Colonic mucosa (tissue), 4 donors: ENCODE data around the gene EXOC3L1. TPM values are rescaled to one million over a fixed set of nuclear protein-coding genes. Genes with fewer than 3 reads are reported as not detected.

Experiments used
- DNase-seq: peaks from one replicate; pipeline ENCODE4 v3.0.0-alpha.2; 2020
- H3K27ac ChIP-seq: fragments of 200-600 bp; one replicate; pipeline ENCODE4 v1.8.0; 2021
- H3K27me3 ChIP-seq: fragments of 200-600 bp; one replicate; pipeline ENCODE4 v1.8.0; 2021
- H3K36me3 ChIP-seq: fragments of 200-600 bp; one replicate; pipeline ENCODE4 v1.8.0; 2021
- H3K4me1 ChIP-seq: fragments of 200-600 bp; one replicate; pipeline ENCODE4 v1.8.0; 2021; ENCODE audit warnings: mild to moderate bottlenecking
- H3K4me3 ChIP-seq: fragments of 200-600 bp; one replicate; pipeline ENCODE4 v1.8.0; 2021
- H3K9ac ChIP-seq, 2 donors: one replicate each; pipeline ENCODE4 v1.7.0; 2013; ENCODE audit warnings: control low read depth in 2 of 2, low read depth in 2 of 2, low read length in 2 of 2
- H3K9me3 ChIP-seq: fragments of 200-600 bp; one replicate; pipeline ENCODE4 v1.8.0; 2021
- CTCF ChIP-seq: fragments of 200-600 bp; IDR thresholded peaks from one replicate; pipeline ENCODE4 v1.8.0; 2022; ENCODE audit warnings: antibody characterized with exemption, mild to moderate bottlenecking
- intact Hi-C: fragments of 100-400 bp; cut with DNase I; formaldehyde crosslinking; loops from one replicate; pipeline ENCODE4 v1.14.1; 2022
- total RNA-seq, 2 donors: library from RNA; stranded (reverse); fragmentation: NEBNext Ultra II Directional in 1 of 2; extraction: Animal tissue kit (Norgen Biotek cat#: 25700) in 1 of 2; gene quantifications; one replicate each; pipeline ENCODE4 v1.2.1, GENCODE V29; 2021
- donor health status: healthy.
- donor health status: DM: no; HTN: no; CAD: no.
- donor health status: DM: no; HTN: no; CAD: no.

The EXOC3L1 gene
- total RNA-seq, 2 donors from 2014 or later = 2.3 to 4.6 TPM

GRCh38 chr16:67169642-67170167 is 20.2 kb downstream of the EXOC3L1 start:
- intact Hi-C loops = no loop called here
- peak; percentile 58 for DNase-seq
- peak overlapping the region; percentile 28 to 72 for H3K9ac ChIP-seq
- no peaks in the 10 kb centered on the region for H3K9me3 ChIP-seq
- H3K36me3 ChIP-seq = no peaks in the 10 kb centered on the region
- H3K27me3 ChIP-seq = peaks cover 18% of the 10 kb centered on the region
- H3K4me1 ChIP-seq = peaks cover 24% of the 10 kb centered on the region
- peak overlapping the region; percentile 38 for H3K27ac ChIP-seq
- H3K4me3 ChIP-seq = peak overlapping the region; percentile 34
- TF ChIP-seq CTCF = peak; percentile 63

GRCh38 chr16:67169011-67169451 is 20.9 kb downstream of the EXOC3L1 start:
- no peak overlapping the region for H3K27ac ChIP-seq

GRCh38 chr16:67167588-67167987 is 22.3 kb downstream of the EXOC3L1 start:
- DNase-seq = no peak
- H3K27ac ChIP-seq = no peak overlapping the region
- H3K4me1 ChIP-seq = peaks cover 27% of the 10 kb centered on the region
- H3K9me3 ChIP-seq = no peaks in the 10 kb centered on the region
- intact Hi-C loops = no loop called here
- no peak overlapping the region for H3K4me3 ChIP-seq
- H3K36me3 ChIP-seq = no peaks in the 10 kb centered on the region
- H3K9ac ChIP-seq = no peak overlapping the region
- no peak for TF ChIP-seq CTCF
- H3K27me3 ChIP-seq = peaks cover 31% of the 10 kb centered on the region

More at GRCh38 chr16:67169011-67169451, 20.9 kb downstream of the EXOC3L1 start:
- H3K36me3 ChIP-seq = no peaks in the 10 kb centered on the region
- intact Hi-C loops = no loop called here
- peak; percentile 28 for DNase-seq
- peak overlapping the region in 1 of 2 donors; percentile 72 for H3K9ac ChIP-seq
- H3K4me3 ChIP-seq = no peak overlapping the region
- H3K27me3 ChIP-seq = peaks cover 20% of the 10 kb centered on the region
- peaks cover 22% of the 10 kb centered on the region for H3K4me1 ChIP-seq
- no peaks in the 10 kb centered on the region for H3K9me3 ChIP-seq
- no peak for TF ChIP-seq CTCF

GRCh38 chr16:67166598-67167168 is 23.3 kb downstream of the EXOC3L1 start:
- Histone ChIP-seq H3K36me3 (no peaks in the 10 kb centered on the region), H3K4me1 (peaks cover 27% of the 10 kb centered on the region), H3K9ac (no peak overlapping the region), H3K27me3 (peaks cover 31% of the 10 kb centered on the region), H3K9me3 (no peaks in the 10 kb centered on the region), H3K4me3 (no peak overlapping the region), H3K27ac (no peak overlapping the region)
- no peak for TF ChIP-seq CTCF
- DNase-seq = no peak
- intact Hi-C loops = no loop called here

- Histone ChIP-seq H3K9ac (no peak overlapping the region), H3K27ac (no peak overlapping the region), H3K4me1 (peaks cover 27% of the 10 kb centered on the region), H3K36me3 (no peaks in the 10 kb centered on the region), H3K4me3 (no peak overlapping the region), H3K9me3 (no peaks in the 10 kb centered on the region), H3K27me3 (peaks cover 31% of the 10 kb centered on the region)
- no peak for DNase-seq
- intact Hi-C loops = no loop called here
- TF ChIP-seq CTCF = no peak
These were observed 23.8 kb downstream of the EXOC3L1 start for GRCh38 chr16:67166110-67166547.
